SH-SY5Y (cell line): ENCODE measurements around the gene GPR180.

ENCODE experiments used
- GATA2 ChIP-seq: IDR thresholded peaks from 2 replicates; pipeline ENCODE4 v1.6.1; 2011; ENCODE audit warnings: mild to moderate bottlenecking, low read depth, low read length
- GATA3 ChIP-seq: IDR thresholded peaks from 2 replicates; pipeline ENCODE4 v1.6.1; 2011; ENCODE audit warnings: low read depth, mild to moderate bottlenecking, low read length, moderate library complexity

DNA sequence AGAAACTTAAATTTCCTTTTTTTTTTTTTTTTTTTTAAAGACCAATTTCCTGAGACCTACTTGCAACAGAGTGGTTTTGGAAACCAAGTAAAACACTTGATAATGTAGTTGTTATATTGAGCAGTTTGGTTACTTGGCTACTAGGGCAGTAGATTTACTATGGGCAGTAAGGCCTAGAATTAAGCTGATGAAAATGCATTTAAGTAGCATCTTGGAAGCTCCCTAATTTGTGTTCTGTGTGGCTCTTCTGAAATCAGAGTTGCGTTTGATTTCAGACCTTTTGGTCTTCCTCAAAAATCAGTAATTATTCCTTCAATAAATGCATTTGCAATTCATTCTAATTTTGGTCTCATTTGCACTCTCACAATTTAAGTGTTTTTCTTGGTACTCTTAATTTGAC is 810 bp downstream of the GPR180 start:
- TF ChIP-seq GATA3 (no peak), GATA2 (no peak)
